PC-9 (cell line): Measurements from ENCODE around the gene PEX26.

ENCODE experiments used
- CTCF ChIP-seq: fragments of 200-600 bp; sonication (generic); conservative IDR thresholded peaks from 2 replicates; pipeline ENCODE4 v1.6.1; 2017; ENCODE audit warnings: mixed run types, antibody characterized with exemption, mild to moderate bottlenecking, moderate library complexity
- EZH2 ChIP-seq: fragments of 200-600 bp; sonication (generic); IDR thresholded peaks from 2 replicates; pipeline ENCODE4 v1.8.0; 2017; ENCODE audit warnings: antibody characterized with exemption, low read depth

- TF ChIP-seq CTCF (no peak), EZH2 (no peak)
These were observed 10.0 kb upstream of the PEX26 start for GRCh38 chr22:18067548-18068341.
